Fibroblast of the aortic adventitia (primary cell): ENCODE measurements around the gene WDPCP. TPM values are rescaled to one million over a fixed set of nuclear protein-coding genes. Genes with fewer than 3 reads are reported as not detected.
"Not testable (repeated sequence)": the region's sequence is repeated elsewhere in the genome, so short reads cannot be mapped to it uniquely, and the experiment has no call there.

Source experiments
- DNase-seq: peaks from one replicate; pipeline ENCODE4 v3.0.0-alpha.2; 2010; ENCODE audit warnings: low read depth
- H3K4me3 ChIP-seq: 2 replicates; pipeline ENCODE4 v1.5.1; 2011; ENCODE audit warnings: low read depth, mild to moderate bottlenecking, control low read depth, low read length, moderate library complexity
- total RNA-seq: library from RNA; depleted of rRNA; stranded (reverse); fragments of >200 nt; gene quantifications from 2 replicates; pipeline ENCODE4 v1.2.3, GENCODE V29; 2012; ENCODE audit warnings: low replicate concordance
- TF ChIP-seq, protein P1 (sequence below): IDR thresholded peaks from 2 replicates; pipeline ENCODE4 v1.5.1; 2011; ENCODE audit warnings: mild to moderate bottlenecking, low read length, control low read depth, inconsistent platforms; ENCODE audit not compliant: insufficient read depth

The WDPCP gene
- total RNA-seq, 1 donor, result 12.4 TPM

DNA sequence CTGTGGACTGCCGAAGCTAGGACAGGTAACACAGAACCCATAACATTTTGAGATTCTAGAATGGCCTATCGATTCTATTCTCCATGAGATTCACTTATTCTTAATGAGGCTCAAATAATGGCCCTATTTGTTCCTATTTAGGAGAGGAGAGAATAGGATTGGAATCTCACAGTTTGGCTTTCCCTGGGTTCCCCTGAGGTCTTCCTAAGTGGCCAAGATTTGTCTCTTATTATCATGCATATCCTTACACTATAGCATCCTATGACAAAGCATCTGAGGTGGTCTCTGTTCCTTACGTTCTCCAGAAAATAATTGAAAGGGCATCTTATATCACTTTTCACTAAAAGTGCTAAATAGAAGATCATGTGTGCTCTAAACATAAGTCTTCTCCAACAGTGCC is 9.5 kb downstream of the WDPCP start:
- TF ChIP-seq, protein P1, sequence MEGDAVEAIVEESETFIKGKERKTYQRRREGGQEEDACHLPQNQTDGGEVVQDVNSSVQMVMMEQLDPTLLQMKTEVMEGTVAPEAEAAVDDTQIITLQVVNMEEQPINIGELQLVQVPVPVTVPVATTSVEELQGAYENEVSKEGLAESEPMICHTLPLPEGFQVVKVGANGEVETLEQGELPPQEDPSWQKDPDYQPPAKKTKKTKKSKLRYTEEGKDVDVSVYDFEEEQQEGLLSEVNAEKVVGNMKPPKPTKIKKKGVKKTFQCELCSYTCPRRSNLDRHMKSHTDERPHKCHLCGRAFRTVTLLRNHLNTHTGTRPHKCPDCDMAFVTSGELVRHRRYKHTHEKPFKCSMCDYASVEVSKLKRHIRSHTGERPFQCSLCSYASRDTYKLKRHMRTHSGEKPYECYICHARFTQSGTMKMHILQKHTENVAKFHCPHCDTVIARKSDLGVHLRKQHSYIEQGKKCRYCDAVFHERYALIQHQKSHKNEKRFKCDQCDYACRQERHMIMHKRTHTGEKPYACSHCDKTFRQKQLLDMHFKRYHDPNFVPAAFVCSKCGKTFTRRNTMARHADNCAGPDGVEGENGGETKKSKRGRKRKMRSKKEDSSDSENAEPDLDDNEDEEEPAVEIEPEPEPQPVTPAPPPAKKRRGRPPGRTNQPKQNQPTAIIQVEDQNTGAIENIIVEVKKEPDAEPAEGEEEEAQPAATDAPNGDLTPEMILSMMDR, result no peak
- no peak overlapping the region for H3K4me3 ChIP-seq
- DNase-seq, result no peak

DNA sequence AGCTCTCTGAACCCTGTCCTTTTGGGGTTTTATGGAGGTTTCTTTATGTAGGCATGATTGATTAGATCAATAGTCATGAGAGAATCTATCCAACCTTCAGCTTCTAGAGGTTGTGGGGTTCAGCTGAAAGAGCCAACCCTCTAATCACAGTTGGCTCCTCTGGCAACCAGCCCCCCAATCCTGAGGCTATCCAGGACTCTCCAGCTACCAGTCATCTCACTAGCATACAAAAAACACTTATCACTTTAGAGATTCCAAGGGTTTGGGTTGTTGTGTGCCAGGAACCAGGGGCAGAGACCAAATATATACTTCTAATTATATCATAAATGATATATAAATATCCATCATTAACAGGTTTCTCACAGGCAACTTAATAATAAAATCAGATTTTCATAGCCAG is 11.7 kb downstream of the WDPCP start:
- DNase-seq, result no peak
- TF ChIP-seq, protein P1, result no peak
- no peak overlapping the region for H3K4me3 ChIP-seq

DNA sequence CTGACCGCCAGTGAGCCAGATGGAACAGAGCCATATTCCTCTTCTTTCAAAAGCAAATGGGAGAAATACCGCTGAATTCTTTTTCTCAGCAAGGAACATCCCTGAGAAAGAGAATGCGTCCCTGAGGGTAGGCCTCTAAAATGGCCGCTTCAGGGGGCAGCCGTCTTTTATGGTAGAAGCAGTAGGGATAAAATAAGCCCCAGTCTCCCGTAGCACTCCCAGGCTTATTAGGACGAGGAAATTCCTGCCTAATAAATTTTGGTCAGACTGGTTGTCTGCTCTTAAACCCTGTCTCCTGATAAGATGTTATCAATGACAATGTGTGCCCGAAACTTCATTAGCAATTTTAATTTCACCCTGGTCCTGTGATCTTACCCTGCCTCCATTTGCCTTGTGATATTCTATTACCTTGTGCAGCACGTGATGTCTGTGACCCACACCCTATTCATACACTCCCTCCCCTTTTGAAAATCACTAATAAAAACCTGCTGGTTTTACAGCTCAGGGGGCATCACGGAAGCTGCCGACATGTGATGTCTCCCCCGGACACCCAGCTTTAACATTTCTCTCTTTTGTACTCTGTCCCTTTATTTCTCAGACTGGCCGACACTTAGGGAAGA is 14.4 kb downstream of the WDPCP start:
- H3K4me3 ChIP-seq, DNase-seq: not testable (repeated sequence)

DNA sequence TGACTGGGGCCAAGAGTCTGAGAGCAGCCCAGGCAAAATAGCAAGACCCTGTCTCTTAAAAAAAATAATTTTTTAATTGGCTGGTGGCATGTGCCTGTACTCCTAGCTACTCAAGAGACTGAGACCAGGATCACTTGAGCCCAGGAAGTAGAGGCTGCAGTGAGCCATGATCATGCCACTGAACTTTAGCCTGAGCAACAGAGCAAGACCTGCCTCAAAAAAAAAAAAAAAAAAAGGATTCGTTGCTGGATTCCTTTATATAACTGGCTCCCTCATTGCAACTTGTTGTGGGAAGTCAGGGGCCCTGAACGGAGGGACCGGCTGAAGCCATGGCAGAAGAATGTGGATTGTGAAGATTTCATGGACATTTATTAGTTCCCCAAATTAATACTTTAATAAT is 15.3 kb downstream of the WDPCP start:
- H3K4me3 ChIP-seq, result not testable (repeated sequence)

GRCh38 chr2:63572001-63572400 is 16.3 kb downstream of the WDPCP start:
- no peak overlapping the region for H3K4me3 ChIP-seq
- TF ChIP-seq, protein P1, result no peak
- no peak for DNase-seq

More for the DNA sequence above, 15.3 kb downstream of the WDPCP start:
- not testable (repeated sequence) for DNase-seq

DNA sequence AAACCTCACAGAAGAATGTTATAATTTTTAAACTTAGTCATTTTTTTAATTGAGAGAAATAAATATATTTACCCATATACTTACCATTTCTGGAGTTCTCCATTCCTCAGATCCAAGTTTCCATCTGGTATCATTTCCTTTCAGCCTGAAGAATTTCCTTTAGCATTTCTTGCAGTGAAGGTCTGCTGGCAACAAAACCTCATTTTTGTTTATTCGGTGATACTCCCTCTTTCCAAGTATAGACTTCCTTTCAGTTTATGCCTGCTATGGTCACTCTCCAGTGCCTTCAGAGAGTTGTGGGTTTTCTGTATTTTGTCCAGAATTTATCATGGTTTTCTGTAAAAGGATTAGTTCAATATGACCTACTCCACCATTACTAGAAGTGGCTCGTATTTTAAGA is 17.0 kb downstream of the WDPCP start:
- DNase-seq, result peak; percentile 16
- TF ChIP-seq, protein P1, result no peak

DNA sequence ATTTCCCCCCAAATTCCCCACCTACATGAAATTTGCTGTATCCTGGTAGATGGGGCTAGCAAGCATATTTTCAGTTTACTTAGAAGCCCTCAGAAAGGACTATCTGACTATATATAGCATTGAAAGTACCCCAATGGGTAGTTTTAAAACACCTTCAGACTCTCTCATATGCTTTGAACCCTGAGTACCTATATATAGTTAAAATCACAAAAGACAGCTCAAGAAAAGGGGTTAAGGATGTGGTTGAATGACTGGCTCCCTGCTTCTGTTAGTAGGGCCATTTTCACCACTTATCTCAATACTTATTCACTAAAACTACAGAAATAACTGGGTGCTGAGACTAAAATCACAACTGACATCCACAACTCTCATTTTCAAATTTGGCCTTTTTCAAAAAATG is 18.5 kb downstream of the WDPCP start:
- TF ChIP-seq, protein P1, result no peak
- DNase-seq, result no peak

More for the DNA sequence above, 17.0 kb downstream of the WDPCP start:
- H3K4me3 ChIP-seq, result no peak overlapping the region

GRCh38 chr2:63562751-63563150 is 25.5 kb downstream of the WDPCP start:
- no peak overlapping the region for H3K4me3 ChIP-seq
- TF ChIP-seq, protein P1, result no peak
- no peak for DNase-seq

More for the DNA sequence above, 18.5 kb downstream of the WDPCP start:
- H3K4me3 ChIP-seq, result no peak overlapping the region

DNA sequence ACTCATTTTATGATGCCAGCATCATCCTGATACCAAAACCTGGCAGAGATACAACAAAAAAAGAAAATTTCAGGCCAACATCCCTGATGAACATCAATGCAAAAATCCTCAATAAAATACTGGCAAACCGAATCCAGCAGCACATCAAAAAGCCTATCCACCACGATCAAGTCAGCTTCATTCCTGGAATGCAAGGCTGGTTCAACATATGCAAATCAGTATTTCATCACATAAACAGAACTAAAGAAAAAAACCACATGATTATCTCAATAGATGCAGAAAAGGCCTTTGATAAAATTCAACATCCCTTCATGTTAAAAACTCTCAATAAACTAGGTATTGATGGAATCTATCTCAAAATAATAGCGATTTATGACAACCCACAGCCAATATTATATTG is 29.4 kb downstream of the WDPCP start:
- H3K4me3 ChIP-seq, DNase-seq: not testable (repeated sequence)

GRCh38 chr2:63557819-63558218 is 30.5 kb downstream of the WDPCP start:
- H3K4me3 ChIP-seq, DNase-seq: not testable (repeated sequence)
